GM19023 (cell line): Measurements from ENCODE around the gene NME8.
"Not testable (repeated sequence)": the region's sequence is repeated elsewhere in the genome, so short reads cannot be mapped to it uniquely, and the experiment has no call there.

Source experiments
- ATAC-seq: cut with Tn5 transposase; IDR thresholded peaks from one replicate; pipeline ENCODE4 v1.9.1; 2021; ENCODE audit warnings: mild to moderate bottlenecking, moderate library complexity; ENCODE audit not compliant: unreplicated experiment

Gene NME8

GRCh38 chr7:37848297-37848696, at the start of gene NME8:
NME8 (plus strand) TSS chr7:37848597; CDS start chr7:37850267, 1,670 bp downstream.
- no peak for ATAC-seq

- ATAC-seq = no peak
Observed at GRCh38 chr7:37806152-37806551, 42.2 kb upstream of the NME8 start.

GRCh38 chr7:37812161-37812580, 36.2 kb upstream of the NME8 start:
- ATAC-seq = not testable (repeated sequence)

- peak; percentile 81 for ATAC-seq
Observed at GRCh38 chr7:37815671-37816371, 32.6 kb upstream of the NME8 start.

- no peak for ATAC-seq
Observed at GRCh38 chr7:37816922-37817590, 31.3 kb upstream of the NME8 start.

- ATAC-seq = no peak
Observed at GRCh38 chr7:37817591-37817960, 30.8 kb upstream of the NME8 start.

- no peak for ATAC-seq
Observed at GRCh38 chr7:37817996-37818720, 30.2 kb upstream of the NME8 start.

GRCh38 chr7:37820708-37821468, 27.5 kb upstream of the NME8 start:
- ATAC-seq = peak; percentile 71

GRCh38 chr7:37822946-37823345, 25.5 kb upstream of the NME8 start:
- ATAC-seq = no peak

- ATAC-seq = no peak
Observed at GRCh38 chr7:37823557-37823956, 24.8 kb upstream of the NME8 start.

GRCh38 chr7:37825038-37825437, 23.4 kb upstream of the NME8 start:
- no peak for ATAC-seq

GRCh38 chr7:37826825-37827224, 21.6 kb upstream of the NME8 start:
- no peak for ATAC-seq

- ATAC-seq = no peak
Observed at GRCh38 chr7:37831244-37831643, 17.2 kb upstream of the NME8 start.

- no peak for ATAC-seq
Observed at GRCh38 chr7:37832194-37832593, 16.2 kb upstream of the NME8 start.

GRCh38 chr7:37833107-37833817, 15.1 kb upstream of the NME8 start:
- ATAC-seq = no peak

GRCh38 chr7:37833818-37834146, 14.6 kb upstream of the NME8 start:
- no peak for ATAC-seq

- ATAC-seq = no peak
Observed at GRCh38 chr7:37853468-37853867, 5.1 kb downstream of the NME8 start.

- no peak for ATAC-seq
Observed at GRCh38 chr7:37882086-37882485, 33.7 kb downstream of the NME8 start.

GRCh38 chr7:37893359-37893758, 45.0 kb downstream of the NME8 start:
- ATAC-seq = no peak

GRCh38 chr7:37894671-37895070, 46.3 kb downstream of the NME8 start:
- no peak for ATAC-seq
